ENCODE data around the gene RSPH1. TPM values are rescaled to one million over a fixed set of nuclear protein-coding genes. Genes with fewer than 3 reads are reported as not detected.
"Not testable (repeated sequence)": the region's sequence is repeated elsewhere in the genome, so short reads cannot be mapped to it uniquely, and the experiment has no call there.

RSPH1 gene
- total RNA-seq, 4 donors from 2014 or later = 0.80 to 10.0 (median 8.0) TPM

DNA sequence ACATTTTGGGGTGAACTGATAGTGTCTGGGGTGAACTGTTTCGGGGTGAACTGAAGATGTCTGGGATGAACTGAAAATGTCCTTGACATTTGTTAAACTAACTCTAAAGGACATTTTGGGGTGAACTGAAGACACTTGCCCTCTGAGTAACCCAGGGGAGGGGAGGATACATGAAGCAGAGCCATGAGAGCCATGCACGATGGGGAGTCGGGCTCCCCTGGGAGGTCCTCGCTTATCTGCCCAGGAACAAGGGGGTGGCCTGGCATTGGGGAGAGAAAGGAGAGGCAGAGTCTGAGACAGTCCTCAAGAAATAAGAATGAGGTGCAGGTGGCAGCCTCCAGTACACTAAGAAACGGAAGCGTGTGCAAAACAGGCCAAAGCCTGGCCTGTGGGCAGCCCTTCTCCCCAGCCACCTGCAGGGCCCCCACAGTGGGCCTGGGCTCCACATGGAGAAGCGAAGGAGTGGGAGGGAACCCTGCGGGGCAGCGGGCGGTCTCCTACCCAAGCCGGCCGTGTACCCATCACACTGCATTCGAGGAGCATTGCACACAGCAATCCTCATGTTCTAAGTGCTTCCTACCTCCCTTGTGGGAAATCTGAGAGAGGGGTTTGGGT, 24.2 kb downstream of the RSPH1 start:
- H3K9me3 ChIP-seq = no peaks in the 10 kb centered on the region
- H3K4me1 ChIP-seq = peaks cover 16 to 57% (median 30%) of the 10 kb centered on the region in 4 donors
- H3K27me3 ChIP-seq = no peaks in the 10 kb centered on the region
- in situ Hi-C loops (cut with MboI; ENCODE audit: low pct_ligation_motif_present in 1 of 4, low pct_unique_long_range_greater_than_20kb in 1 of 4, low sequenced_read_pairs in 3 of 4) = loop anchor here in 1 of 4 donors (25.0 kb wide), 1 partner anchor 310 kb away; no protein-coding TSS in a partner anchor
- WGBS, 2 donors (ENCODE audit: low coverage in 1 of 2) = 88 to 98% methylated on average over 3 to 13 of the region's 13 CpGs
- TF ChIP-seq EP300 (IDR thresholded peaks at IDR 0.05; ENCODE audit: low read depth) = no peak
- TF ChIP-seq, protein P1, sequence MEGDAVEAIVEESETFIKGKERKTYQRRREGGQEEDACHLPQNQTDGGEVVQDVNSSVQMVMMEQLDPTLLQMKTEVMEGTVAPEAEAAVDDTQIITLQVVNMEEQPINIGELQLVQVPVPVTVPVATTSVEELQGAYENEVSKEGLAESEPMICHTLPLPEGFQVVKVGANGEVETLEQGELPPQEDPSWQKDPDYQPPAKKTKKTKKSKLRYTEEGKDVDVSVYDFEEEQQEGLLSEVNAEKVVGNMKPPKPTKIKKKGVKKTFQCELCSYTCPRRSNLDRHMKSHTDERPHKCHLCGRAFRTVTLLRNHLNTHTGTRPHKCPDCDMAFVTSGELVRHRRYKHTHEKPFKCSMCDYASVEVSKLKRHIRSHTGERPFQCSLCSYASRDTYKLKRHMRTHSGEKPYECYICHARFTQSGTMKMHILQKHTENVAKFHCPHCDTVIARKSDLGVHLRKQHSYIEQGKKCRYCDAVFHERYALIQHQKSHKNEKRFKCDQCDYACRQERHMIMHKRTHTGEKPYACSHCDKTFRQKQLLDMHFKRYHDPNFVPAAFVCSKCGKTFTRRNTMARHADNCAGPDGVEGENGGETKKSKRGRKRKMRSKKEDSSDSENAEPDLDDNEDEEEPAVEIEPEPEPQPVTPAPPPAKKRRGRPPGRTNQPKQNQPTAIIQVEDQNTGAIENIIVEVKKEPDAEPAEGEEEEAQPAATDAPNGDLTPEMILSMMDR (IDR thresholded peaks at IDR 0.05) = no peak
- no peak for TF ChIP-seq POLR2A (IDR thresholded peaks at IDR 0.05)
- TF ChIP-seq POLR2AphosphoS5 (IDR thresholded peaks at IDR 0.05) = no peak
- intact Hi-C loops (cut with DNase I; ENCODE audit: low total_unique reads) = no loop called here
- H3K36me3 ChIP-seq = no peaks in the 10 kb centered on the region
- H3K4me3 ChIP-seq = no peak overlapping the region
- peak; percentile 5 for DNase-seq
- no peak overlapping the region for H3K27ac ChIP-seq

DNA sequence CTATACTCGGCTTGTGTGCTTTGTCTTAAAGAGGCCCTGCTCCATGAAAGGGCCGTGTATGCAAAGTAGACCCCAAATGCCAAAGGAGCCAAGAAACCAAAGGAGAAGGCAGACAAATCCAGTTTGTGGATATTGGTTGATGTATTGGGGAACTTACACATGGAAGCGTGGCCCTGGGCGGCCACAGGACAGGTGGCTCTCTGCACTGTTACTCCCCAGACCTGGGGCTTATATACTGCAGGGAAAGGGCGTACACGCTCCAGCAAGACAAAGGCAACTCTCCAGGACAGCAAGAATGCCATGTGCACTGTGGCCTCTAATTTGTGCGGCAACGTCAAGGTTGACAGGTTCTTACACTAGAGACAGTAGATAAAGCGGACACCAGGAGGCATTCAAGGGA, 24.8 kb downstream of the RSPH1 start:
- peaks cover 20 to 61% (median 30%) of the 10 kb centered on the region in 4 donors for H3K4me1 ChIP-seq

DNA sequence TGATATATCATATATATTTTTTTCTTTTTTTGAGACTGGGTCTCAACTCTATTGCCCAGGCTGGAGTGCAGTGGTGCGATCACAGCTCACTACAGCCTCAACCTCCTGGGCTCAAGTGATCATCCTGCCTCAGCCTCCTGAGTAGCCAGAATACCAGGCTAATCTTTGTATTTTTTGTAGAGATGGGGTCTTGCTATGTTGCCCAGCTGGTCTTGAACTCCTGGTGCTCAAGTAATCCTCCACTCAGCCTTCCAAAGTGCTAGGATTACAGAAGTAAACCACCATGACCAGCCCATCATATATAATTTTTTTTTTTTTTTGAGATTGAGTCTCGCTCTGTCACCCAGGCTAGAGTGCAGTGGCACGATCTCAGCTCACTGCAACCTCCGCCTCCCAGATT, 26.3 kb downstream of the RSPH1 start:
- intact Hi-C loops (cut with DNase I; ENCODE audit: low total_unique reads); H3K4me3 ChIP-seq; H3K27me3 ChIP-seq; H3K36me3 ChIP-seq; H3K9me3 ChIP-seq; DNase-seq: not testable (repeated sequence)
- in situ Hi-C loops (cut with MboI; ENCODE audit: low pct_ligation_motif_present in 1 of 4, low pct_unique_long_range_greater_than_20kb in 1 of 4, low sequenced_read_pairs in 3 of 4) = loop anchor here in 1 of 4 donors (10.0 to 25.0 kb wide), 2 partner anchors 65 to 307 kb away; no protein-coding TSS in a partner anchor
- WGBS, 2 donors (ENCODE audit: low coverage in 1 of 2) = 92 to 95% methylated on average over 2 to 4 of the region's 4 CpGs
- Histone ChIP-seq H3K4me1 (peaks cover 33 to 69% (median 39%) of the 10 kb centered on the region in 4 donors), H3K27ac (peak overlapping the region; percentile 68 to 80 (median 78))

More for the DNA sequence above, 24.8 kb downstream of the RSPH1 start:
- peak; percentile 6 for DNase-seq
- intact Hi-C loops (cut with DNase I; ENCODE audit: low total_unique reads) = no loop called here
- Histone ChIP-seq H3K4me3 (no peak overlapping the region), H3K27me3 (no peaks in the 10 kb centered on the region), H3K36me3 (no peaks in the 10 kb centered on the region), H3K27ac (no peak overlapping the region), H3K9me3 (no peaks in the 10 kb centered on the region)
- 87 to 93% methylated on average over 3 to 9 of the region's 9 CpGs for WGBS, 2 donors (ENCODE audit: low coverage in 1 of 2)
- in situ Hi-C loops (cut with MboI; ENCODE audit: low pct_ligation_motif_present in 1 of 4, low pct_unique_long_range_greater_than_20kb in 1 of 4, low sequenced_read_pairs in 3 of 4) = loop anchor here in 1 of 4 donors (25.0 kb wide), 1 partner anchor 309 kb away; no protein-coding TSS in a partner anchor
- TF ChIP-seq, protein P1 (IDR thresholded peaks at IDR 0.05) = no peak
- TF ChIP-seq POLR2A (IDR thresholded peaks at IDR 0.05) (no peak), POLR2AphosphoS5 (IDR thresholded peaks at IDR 0.05) (no peak), EP300 (IDR thresholded peaks at IDR 0.05; ENCODE audit: low read depth) (no peak)

DNA sequence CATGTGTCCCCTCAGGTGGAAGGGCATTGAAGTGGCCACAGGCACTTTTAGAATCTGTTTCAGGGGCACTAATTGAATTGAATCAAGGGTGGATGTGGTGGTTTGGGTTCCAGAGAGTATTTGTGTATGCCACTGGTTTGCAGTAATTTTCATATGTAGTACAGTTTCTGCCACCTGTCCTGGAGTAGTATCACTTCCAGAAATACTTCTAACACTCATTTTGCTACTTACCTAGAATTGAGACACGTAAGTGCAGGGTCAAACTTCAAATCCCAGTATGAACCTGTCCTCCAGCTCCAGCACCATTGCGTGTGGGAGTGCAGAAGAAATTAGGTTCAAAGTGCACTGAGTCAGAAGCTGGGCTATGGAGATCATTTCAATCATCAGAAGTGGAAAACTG, 26.8 kb downstream of the RSPH1 start:
- H3K27ac ChIP-seq = peak overlapping the region; percentile 68 to 80 (median 78)
- H3K4me3 ChIP-seq = no peak overlapping the region
- H3K36me3 ChIP-seq = no peaks in the 10 kb centered on the region
- peak; percentile 61 for DNase-seq
- TF ChIP-seq POLR2AphosphoS5 (IDR thresholded peaks at IDR 0.05) (peak in 1 of 3 donors; percentile 64), EP300 (IDR thresholded peaks at IDR 0.05; ENCODE audit: low read depth) (no peak), POLR2A (IDR thresholded peaks at IDR 0.05) (peak; percentile 11)
- in situ Hi-C loops (cut with MboI; ENCODE audit: low pct_ligation_motif_present in 1 of 4, low pct_unique_long_range_greater_than_20kb in 1 of 4, low sequenced_read_pairs in 3 of 4) = loop anchor here in 1 of 4 donors (10.0 to 25.0 kb wide), 2 partner anchors 66 to 307 kb away; no protein-coding TSS in a partner anchor
- 29 to 52% methylated on average over 2 of the region's 2 CpGs for WGBS, 2 donors (ENCODE audit: low coverage in 1 of 2)
- no peaks in the 10 kb centered on the region for H3K27me3 ChIP-seq
- H3K9me3 ChIP-seq = no peaks in the 10 kb centered on the region
- intact Hi-C loops (cut with DNase I; ENCODE audit: low total_unique reads) = no loop called here
- H3K4me1 ChIP-seq = peaks cover 30 to 69% (median 38%) of the 10 kb centered on the region in 4 donors

DNA sequence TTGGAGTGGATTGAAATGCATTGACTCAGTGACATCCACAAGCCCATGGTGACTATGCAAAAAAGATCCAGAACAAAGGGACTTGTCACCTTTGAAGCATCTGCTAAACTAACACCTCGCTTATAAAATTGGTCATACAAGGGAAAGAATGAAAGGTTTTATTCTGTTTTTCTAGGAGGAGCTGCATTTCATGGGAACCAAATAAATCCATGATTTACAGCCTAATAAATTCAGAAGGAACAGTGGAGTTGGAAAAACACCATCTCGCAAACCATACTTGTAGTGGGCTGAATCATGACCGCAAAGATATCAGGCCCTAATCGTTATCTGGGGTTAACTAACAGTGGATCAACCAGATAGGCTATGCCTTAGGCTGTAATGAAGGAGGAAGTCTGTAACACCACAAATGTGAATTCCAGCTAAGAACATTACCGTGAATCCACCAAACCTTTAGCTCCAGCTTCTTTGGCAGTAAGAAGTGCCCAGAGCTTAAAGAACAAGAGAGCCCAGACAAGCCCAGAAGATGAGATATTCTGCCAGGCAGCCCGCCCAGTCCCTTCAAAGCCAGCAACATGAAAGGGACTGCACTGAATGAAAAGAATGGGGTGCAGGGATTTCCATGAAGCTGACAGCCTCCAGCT, 27.4 kb downstream of the RSPH1 start:
- H3K4me3 ChIP-seq = no peak overlapping the region
- peak overlapping the region; percentile 68 to 80 (median 78) for H3K27ac ChIP-seq
- no peaks in the 10 kb centered on the region for H3K27me3 ChIP-seq
- H3K9me3 ChIP-seq = no peaks in the 10 kb centered on the region
- no peaks in the 10 kb centered on the region for H3K36me3 ChIP-seq
- DNase-seq = peak; percentile 7
- 31 to 63% methylated on average over 5 to 6 of the region's 6 CpGs for WGBS, 2 donors (ENCODE audit: low coverage in 1 of 2)
- in situ Hi-C loops (cut with MboI; ENCODE audit: low pct_ligation_motif_present in 1 of 4, low pct_unique_long_range_greater_than_20kb in 1 of 4, low sequenced_read_pairs in 3 of 4) (loop anchor here in 1 of 4 donors (10.0 to 25.0 kb wide), 2 partner anchors 66 to 306 kb away; no protein-coding TSS in a partner anchor), intact Hi-C loops (cut with DNase I; ENCODE audit: low total_unique reads) (no loop called here)
- peaks cover 27 to 71% (median 42%) of the 10 kb centered on the region in 4 donors for H3K4me1 ChIP-seq
- TF ChIP-seq, protein P1 (IDR thresholded peaks at IDR 0.05) = no peak
- TF ChIP-seq EP300 (IDR thresholded peaks at IDR 0.05; ENCODE audit: low read depth) (no peak), POLR2AphosphoS5 (IDR thresholded peaks at IDR 0.05) (no peak), POLR2A (IDR thresholded peaks at IDR 0.05) (no peak)

All from transverse colon (tissue), 4 donors.